Measurements from ENCODE around the gene DGCR8.
"Not testable (repeated sequence)": the region's sequence is repeated elsewhere in the genome, so short reads cannot be mapped to it uniquely, and the experiment has no call there.

Gene DGCR8

DNA sequence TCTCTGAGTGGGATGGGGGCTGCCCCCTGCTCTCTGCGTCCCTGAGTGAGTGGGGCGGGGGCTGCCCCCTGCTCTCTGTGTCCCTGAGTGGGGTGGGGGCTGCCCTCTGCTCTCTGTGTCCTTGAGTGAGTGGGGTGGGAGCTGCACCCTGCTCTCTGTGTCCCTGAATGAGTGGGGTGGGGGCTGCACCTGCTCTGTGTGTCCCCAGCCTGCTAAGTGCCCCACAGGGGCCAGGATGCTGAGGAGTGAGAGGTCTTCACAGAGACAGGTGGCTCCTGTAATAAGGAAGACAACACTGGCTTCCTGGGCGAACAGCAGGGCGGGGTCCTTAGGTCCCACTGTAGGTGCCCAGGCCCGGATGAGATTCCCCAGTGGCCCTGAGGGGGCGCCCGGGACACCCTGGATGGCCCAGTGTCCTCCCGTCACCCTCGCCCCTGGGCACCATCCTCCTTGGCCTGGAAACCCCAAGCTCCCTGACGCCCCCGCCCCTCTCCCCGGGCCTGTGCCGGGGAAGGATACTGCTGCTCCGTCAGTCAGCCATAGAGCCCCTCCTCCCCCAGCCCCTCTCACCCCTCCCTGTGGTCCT, 74.7 kb downstream of the DGCR8 start:
- no peak for DNase-seq (ENCODE audit: low read depth)

DNA sequence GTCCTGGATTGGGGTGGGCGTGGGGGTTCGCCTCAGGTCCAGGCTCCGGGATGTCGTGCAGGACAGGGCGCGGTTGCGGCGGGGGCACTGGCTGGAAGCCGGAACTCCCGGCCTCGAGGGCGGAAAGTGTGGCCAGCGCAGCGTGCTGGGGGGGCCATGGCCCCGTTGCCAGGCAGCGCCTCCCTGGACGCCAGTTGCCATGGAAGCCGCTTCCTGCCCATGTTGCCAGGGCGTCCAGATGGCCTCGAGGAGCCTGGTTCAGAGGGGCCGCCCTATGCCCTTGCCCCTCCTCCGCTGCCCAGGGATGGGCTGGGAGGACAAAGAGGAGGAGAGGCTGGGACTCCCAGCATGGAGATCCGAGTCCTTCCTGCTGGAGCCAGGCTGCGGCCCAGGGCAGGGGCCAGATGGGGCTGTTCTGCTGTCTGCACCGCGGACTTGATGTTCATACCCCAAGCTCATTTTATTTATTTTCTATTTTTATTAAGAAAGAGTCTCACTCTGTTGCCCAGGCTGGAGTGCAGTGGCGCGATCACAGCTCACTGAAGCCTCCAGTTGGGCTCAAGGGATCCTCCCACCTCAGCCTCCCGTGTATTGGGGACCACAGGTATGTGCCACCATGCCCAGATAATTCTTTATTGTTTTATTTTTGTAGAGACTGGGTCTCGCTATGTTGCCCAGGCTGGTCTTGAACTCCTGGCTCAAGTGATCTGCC, 75.4 kb downstream of the DGCR8 start:
- no peak for DNase-seq (ENCODE audit: low read depth)

DNA sequence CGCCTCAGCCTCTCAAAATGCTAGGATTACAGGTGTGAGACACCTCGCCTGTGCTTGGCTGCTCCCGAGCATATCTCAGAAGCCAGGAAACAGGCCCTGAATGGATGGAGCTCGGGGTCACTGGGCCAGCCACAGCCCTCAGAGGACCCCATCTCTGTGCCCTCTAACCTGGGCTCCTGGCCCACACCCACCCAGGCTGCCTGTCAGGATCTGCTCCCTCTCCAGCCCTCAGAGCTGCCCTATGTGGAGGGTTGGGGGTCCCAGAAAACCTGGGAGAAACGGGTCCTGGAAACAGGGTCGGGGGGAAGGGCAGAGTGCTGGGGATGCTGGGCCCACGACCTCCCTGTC, 76.0 kb downstream of the DGCR8 start:
- DNase-seq (ENCODE audit: low read depth), result no peak

DNA sequence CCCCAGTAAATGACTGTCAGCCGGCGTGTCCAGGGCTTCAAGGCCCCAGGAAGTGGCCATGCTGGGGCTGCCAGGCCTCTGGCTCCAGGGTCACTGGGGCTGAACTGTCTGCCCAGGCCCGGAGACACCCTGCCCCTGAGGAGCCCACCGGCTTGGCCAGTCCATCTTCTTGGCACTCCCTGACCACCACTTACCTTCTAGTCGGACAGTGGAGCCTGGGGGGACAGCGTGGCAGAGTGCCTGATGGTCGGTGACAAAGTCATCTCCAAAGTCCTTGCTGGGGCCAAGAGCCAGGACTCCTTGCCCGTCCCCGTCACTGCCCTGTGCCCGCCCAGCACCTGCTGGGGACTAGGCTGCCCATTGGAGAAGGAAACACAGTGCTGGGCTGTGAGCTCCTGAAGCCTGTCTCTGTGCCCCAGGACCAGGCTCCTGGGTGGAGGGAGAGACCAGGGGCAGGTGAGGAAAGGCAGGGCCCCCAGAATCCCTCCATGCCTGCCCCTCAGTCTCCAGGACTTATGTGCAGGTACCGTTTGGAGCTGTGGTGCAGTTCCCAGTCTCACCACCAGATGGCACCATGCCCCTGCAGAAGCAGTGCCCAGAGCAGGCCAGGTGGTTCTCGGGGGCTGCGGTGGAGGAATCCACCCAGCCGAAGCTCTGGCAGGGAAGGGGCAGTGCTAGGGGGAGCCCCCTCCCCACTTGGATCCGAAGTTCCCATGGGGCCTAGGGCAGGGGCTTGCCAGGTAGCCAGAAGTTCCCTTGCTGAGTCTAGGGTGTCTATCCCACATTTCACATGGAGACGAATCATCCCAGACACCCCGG, 76.8 kb downstream of the DGCR8 start:
- peak; percentile 79 for DNase-seq (ENCODE audit: low read depth)

DNA sequence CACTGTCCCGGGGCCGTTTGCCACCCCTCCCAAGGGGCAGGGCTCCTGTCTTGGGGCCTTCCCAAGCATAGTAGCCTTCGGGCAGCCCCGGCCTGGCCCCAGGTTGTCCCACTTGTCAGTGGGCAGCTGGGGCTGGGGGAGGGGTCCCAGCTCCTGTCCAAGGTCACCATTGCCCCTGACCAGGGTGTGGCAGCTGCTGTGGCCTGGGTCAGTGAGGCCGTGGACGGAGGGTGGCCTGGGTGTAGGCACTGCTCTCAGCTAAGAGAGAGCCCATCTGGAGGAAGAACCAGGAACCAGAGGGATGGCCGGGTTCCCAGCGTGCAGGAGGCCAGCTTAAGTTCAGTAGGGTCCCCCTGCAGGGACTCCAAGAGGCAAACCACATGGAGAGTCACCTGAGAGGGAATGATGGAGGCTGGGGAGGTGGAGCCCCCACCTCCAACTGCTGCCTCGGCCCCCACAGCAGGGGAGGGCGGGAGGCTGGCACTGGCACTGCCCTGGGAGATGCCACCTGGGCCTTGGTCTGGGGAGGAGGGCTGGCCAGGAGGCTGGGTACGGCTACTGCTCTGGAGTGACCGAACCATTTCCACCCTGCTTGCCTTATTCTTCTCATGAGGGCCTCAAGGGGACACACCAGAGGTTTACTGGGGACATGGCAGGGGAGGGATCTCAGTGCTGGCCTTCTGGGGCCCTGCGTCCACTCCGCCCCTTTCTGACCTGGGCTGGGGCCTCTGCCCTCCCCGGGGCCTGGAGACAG, 77.6 kb downstream of the DGCR8 start:
- no peak for DNase-seq (ENCODE audit: low read depth)

DNA sequence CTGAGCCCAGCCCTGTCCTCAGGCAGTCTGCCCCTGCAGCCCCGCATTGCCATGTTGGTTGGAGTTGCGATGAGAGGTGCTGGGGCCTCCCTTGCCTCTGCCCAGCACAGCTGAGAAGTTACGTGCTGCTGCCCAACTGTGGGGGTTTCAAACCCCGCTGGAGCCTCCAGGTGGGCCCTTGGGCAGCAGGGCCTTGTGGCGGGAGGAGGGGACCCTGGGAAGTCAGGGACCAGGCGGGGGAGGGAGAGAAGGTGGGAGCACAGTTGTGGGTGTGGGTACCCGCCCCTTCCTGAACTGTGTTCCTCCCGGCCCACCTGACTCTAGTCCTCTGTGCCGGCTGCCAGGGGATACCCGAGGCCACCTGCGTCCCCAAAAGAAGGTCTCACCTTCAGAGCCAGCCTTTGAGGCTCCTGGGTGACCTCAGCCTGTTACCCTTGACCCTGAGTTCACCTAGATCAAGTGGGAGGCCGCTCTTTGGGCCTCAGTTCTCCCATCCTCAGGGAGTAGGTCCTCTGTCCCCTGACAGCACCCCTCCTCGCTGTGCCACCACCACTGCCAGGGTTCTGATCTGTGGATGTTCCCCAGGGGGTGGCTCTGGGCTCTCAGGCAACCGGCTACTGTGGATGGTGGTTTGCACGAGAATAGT, 78.5 kb downstream of the DGCR8 start:
- DNase-seq (ENCODE audit: low read depth), result no peak

GRCh38 chr22:20159076-20159475, 79.0 kb downstream of the DGCR8 start:
- DNase-seq (ENCODE audit: low read depth), result no peak

- not testable (repeated sequence) for DNase-seq (ENCODE audit: low read depth)
Measured at GRCh38 chr22:20159531-20159930, 79.5 kb downstream of the DGCR8 start.

GRCh38 chr22:20160041-20160440, 80.0 kb downstream of the DGCR8 start:
- DNase-seq (ENCODE audit: low read depth), result no peak

Measured in activated T-helper 9 cell treated with anti-CD3 and anti-CD28 coated beads, Interleukin-2, amount 50 U/mL, for 16 hours (primary cell).